HEK293T (cell line): ENCODE results near the gene SLC34A1.

Experiments used
- CTCF ChIA-PET: fragments of 350-600 bp; formaldehyde crosslinking; extraction: SDS; loops from one replicate; lab custom pipeline; 2021; ENCODE audit warnings: antibody characterized with exemption, inconsistent platforms; lab: Yijun Ruan, JAX
- POLR2A ChIA-PET: fragments of 350-600 bp; formaldehyde crosslinking; extraction: SDS; loops from one replicate; lab custom pipeline; 2020; ENCODE audit warnings: antibody characterized with exemption, inconsistent platforms; lab: Yijun Ruan, JAX
- DNase-seq: peaks from one replicate; pipeline ENCODE4 v3.0.0; 2012; ENCODE audit warnings: mixed read lengths; ENCODE audit errors: extremely low spot score
- ARNT ChIP-seq: fragments of 450-650 bp; IDR thresholded peaks from 2 replicates; pipeline ENCODE4 v1.6.1; 2017; ENCODE audit warnings: mild to moderate bottlenecking
- BHLHE40 ChIP-seq: fragments of 450-650 bp; IDR thresholded peaks from 2 replicates; pipeline ENCODE4 v1.6.1; 2016; ENCODE audit warnings: mild to moderate bottlenecking, moderate library complexity, borderline replicate concordance
- CTBP1 ChIP-seq: fragments of 450-650 bp; IDR thresholded peaks from 2 replicates; pipeline ENCODE4 v1.6.1; 2016; ENCODE audit warnings: borderline replicate concordance
- ELF4 ChIP-seq: fragments of 450-650 bp; IDR thresholded peaks from 2 replicates; pipeline ENCODE4 v1.6.1; 2017; ENCODE audit warnings: antibody characterized with exemption
- FOXA1 ChIP-seq: fragments of 450-650 bp; IDR thresholded peaks from 2 replicates; pipeline ENCODE4 v1.6.1; 2016; ENCODE audit warnings: mild to moderate bottlenecking
- FOXK2 ChIP-seq: fragments of 450-650 bp; IDR thresholded peaks from 2 replicates; pipeline ENCODE4 v1.6.1; 2016; ENCODE audit warnings: mild to moderate bottlenecking
- FOXM1 ChIP-seq: fragments of 450-650 bp; IDR thresholded peaks from 2 replicates; pipeline ENCODE4 v1.6.1; 2017; ENCODE audit warnings: mild to moderate bottlenecking, borderline replicate concordance
- HDGF ChIP-seq: fragments of 450-650 bp; IDR thresholded peaks from 2 replicates; pipeline ENCODE4 v1.6.1; 2017; ENCODE audit warnings: antibody characterized with exemption, borderline replicate concordance
- L3MBTL2 ChIP-seq: fragments of 450-650 bp; conservative IDR thresholded peaks from 2 replicates; pipeline ENCODE4 v1.6.1; 2016; ENCODE audit warnings: mild to moderate bottlenecking
- LEF1 ChIP-seq: fragments of 450-650 bp; IDR thresholded peaks from 2 replicates; pipeline ENCODE4 v1.6.1; 2017; ENCODE audit warnings: mild to moderate bottlenecking, borderline replicate concordance
- NFRKB ChIP-seq: fragments of 450-650 bp; IDR thresholded peaks from 2 replicates; pipeline ENCODE4 v1.6.1; 2016; ENCODE audit warnings: mild to moderate bottlenecking, moderate library complexity
- PKNOX1 ChIP-seq: fragments of 450-650 bp; IDR thresholded peaks from 2 replicates; pipeline ENCODE4 v1.6.1; 2016
- SP1 ChIP-seq: fragments of 450-650 bp; IDR thresholded peaks from 2 replicates; pipeline ENCODE4 v1.6.1; 2017
- SUZ12 ChIP-seq: fragments of 450-650 bp; IDR thresholded peaks from 2 replicates; pipeline ENCODE4 v1.6.1; 2016; ENCODE audit warnings: mild to moderate bottlenecking
- TARDBP ChIP-seq: fragments of 450-650 bp; IDR thresholded peaks from 2 replicates; pipeline ENCODE4 v1.6.1; 2016
- ZNF384 ChIP-seq: fragments of 450-650 bp; IDR thresholded peaks from 2 replicates; pipeline ENCODE4 v1.6.1; 2016

Gene SLC34A1

DNA sequence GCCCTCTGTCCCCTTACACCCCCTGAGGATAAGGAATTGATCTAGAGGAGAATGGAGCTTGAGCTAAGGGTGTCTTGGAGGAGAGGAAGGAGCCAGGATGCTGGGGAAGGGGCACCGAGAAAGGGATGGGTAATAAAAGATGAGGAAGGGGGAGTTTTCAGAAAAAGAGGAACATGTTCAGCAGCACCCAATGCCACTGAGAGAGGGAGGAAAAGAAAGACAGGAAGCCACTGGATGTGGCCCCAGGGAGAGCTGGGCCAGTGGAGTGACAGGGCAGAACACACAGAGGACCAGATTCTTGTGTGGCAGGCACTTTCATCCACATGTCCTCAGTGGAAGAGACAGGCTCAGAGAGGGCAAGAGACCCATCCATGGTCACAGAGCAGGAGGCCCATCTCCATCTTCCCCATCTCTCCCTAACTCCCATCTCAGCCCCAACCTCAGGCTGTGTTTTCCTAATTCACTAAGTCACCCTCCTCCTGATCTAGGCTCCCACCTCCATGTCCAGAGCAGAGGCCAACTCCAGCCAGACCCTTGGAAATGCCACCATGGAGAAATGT is 9.1 kb downstream of the SLC34A1 start:
- ChIA-PET CTCF (interaction anchor here (0.8 to 1.7 kb wide), 4 partner anchors 9 to 62 kb away, joined by 3 to 8 read pairs (median 5); no protein-coding TSS in a partner anchor), POLR2A (interaction anchor here (1.1 kb wide), 1 partner anchor 9 kb away, joined by 3 read pairs; no protein-coding TSS in a partner anchor)
- TF ChIP-seq FOXK2 (no peak), SUZ12 (no peak), LEF1 (no peak), ZNF384 (no peak), ELF4 (no peak), FOXA1 (no peak), L3MBTL2 (no peak), FOXM1 (no peak), ARNT (no peak), NFRKB (no peak), HDGF (no peak), PKNOX1 (no peak), TARDBP (no peak), BHLHE40 (no peak)
- no peak for DNase-seq

GRCh38 chr5:177393990-177394389 is 9.8 kb downstream of the SLC34A1 start:
- TF ChIP-seq PKNOX1 (no peak), FOXK2 (no peak), L3MBTL2 (no peak), SP1 (no peak), HDGF (no peak), SUZ12 (no peak), CTBP1 (no peak), FOXM1 (no peak), ELF4 (no peak), NFRKB (no peak), FOXA1 (no peak)
- CTCF ChIA-PET, result interaction anchor here (1.4 kb wide), 1 partner anchor 8 kb away, joined by 5 read pairs; no protein-coding TSS in a partner anchor
- no peak for DNase-seq
- POLR2A ChIA-PET, result no interaction called here

DNA sequence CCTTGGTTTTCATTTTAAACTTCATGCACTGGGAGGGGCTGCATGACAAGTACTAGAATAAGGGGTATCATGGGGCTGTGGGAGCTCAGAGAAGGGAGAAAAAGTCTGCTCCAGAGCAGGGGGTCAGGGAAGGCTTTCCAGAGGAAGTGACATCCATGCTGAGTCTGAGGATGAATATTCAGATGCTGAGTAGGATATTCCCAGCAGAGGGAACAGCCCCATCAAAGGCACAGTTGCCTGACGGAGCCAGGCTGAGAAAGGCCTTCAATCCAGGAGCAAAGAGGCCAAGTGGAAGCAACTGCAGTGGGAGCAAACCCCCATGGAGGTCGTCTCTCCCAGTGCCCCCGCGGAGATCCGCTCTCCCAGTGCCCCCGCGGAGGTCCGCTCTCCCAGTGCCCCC is 11.8 kb downstream of the SLC34A1 start:
- no peak for TF ChIP-seq FOXK2
- TF ChIP-seq PKNOX1, result no peak
- TF ChIP-seq BHLHE40, result no peak
- no peak for TF ChIP-seq NFRKB
- TF ChIP-seq HDGF, result no peak
- TF ChIP-seq ARNT, result no peak
- no peak for TF ChIP-seq ELF4
- TF ChIP-seq ZNF384, result no peak
- CTCF ChIA-PET, result no interaction called here
- DNase-seq, result no peak
- POLR2A ChIA-PET, result no interaction called here

DNA sequence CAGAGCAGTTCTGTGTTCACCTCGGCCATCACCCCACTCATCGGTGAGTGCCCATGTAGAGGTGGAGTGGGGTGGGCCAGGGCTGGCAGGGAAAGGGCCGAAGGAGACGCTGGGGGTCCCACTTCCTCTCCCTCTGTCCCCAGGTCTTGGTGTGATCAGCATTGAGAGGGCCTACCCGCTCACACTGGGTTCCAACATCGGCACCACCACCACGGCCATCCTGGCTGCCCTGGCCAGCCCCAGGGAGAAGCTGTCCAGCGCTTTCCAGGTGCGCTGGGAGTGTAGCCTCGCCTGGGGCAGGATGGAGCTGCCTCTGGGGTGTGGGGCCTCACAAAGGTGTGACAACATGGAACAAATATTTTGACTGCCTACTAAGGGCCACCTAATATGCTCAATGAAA is 12.6 kb downstream of the SLC34A1 start:
- TF ChIP-seq SP1 (no peak), FOXK2 (no peak), ZNF384 (no peak), HDGF (no peak), NFRKB (no peak), FOXM1 (no peak)
- DNase-seq, result no peak
- ChIA-PET POLR2A (no interaction called here), CTCF (interaction anchor here (1.0 kb wide), 1 partner anchor 98 kb away, joined by 3 read pairs; no protein-coding TSS in a partner anchor)

- CTCF ChIA-PET, result no interaction called here
- TF ChIP-seq CTBP1 (no peak), ELF4 (no peak), BHLHE40 (no peak), LEF1 (no peak), L3MBTL2 (no peak), HDGF (no peak), SP1 (no peak), FOXA1 (no peak), FOXK2 (no peak), NFRKB (no peak), TARDBP (no peak), ZNF384 (no peak), SUZ12 (no peak), PKNOX1 (no peak), ARNT (no peak), FOXM1 (no peak)
- POLR2A ChIA-PET, result no interaction called here
- no peak for DNase-seq
These were observed 13.7 kb downstream of the SLC34A1 start for GRCh38 chr5:177397875-177398390.
